Smooth muscle cell of trachea (primary cell): ENCODE measurements around the gene PCDHB11. TPM values are rescaled to one million over a fixed set of nuclear protein-coding genes. Genes with fewer than 3 reads are reported as not detected.

Source experiments
- total RNA-seq: library from RNA; depleted of rRNA; stranded (reverse); fragments of >200 nt; gene quantifications from 2 replicates; pipeline ENCODE4 v1.2.1, GENCODE V29; 2014

PCDHB11 gene
- 0.50 TPM in 1 of 2 replicates, not detected in the other for total RNA-seq

GRCh38 chr5:141199359-141200235 is at the start of gene PCDHB11:
PCDHB11 (plus strand) TSS chr5:141199627; CDS start chr5:141199775, 148 bp downstream.

GRCh38 chr5:141149812-141150211 is 49.6 kb upstream of the PCDHB11 start, which contains the start of gene PCDHB6:
PCDHB6 (plus strand) TSS chr5:141150057; CDS start chr5:141150258, 201 bp downstream.

GRCh38 chr5:141172381-141173204 is 26.8 kb upstream of the PCDHB11 start, which contains the start of gene PCDHB7:
PCDHB7 (plus strand) TSS chr5:141172644; CDS start chr5:141172836, 192 bp downstream.

GRCh38 chr5:141177577-141178191 is 21.7 kb upstream of the PCDHB11 start, which contains the start of gene PCDHB8:
PCDHB8 (plus strand) TSS chr5:141177790; CDS start chr5:141178035, 245 bp downstream.

GRCh38 chr5:141182248-141182647 is 17.2 kb upstream of the PCDHB11 start, which contains the start of gene PCDHB16:
PCDHB16 (plus strand) TSS chr5:141182387; CDS start chr5:141182560, 173 bp downstream.

GRCh38 chr5:141186897-141187512 is 12.4 kb upstream of the PCDHB11 start, which contains the start of gene PCDHB9:
PCDHB9 (plus strand) TSS chr5:141187161; CDS start chr5:141187319, 158 bp downstream.

GRCh38 chr5:141192110-141192725 is 7.2 kb upstream of the PCDHB11 start, which contains the start of gene PCDHB10:
PCDHB10 (plus strand) TSS chr5:141192353; CDS start chr5:141192553, 200 bp downstream.

GRCh38 chr5:141208478-141208877 is 9.1 kb downstream of the PCDHB11 start, which contains the start of gene PCDHB12:
PCDHB12 (plus strand) TSS chr5:141208719; CDS start chr5:141208908, 189 bp downstream.

GRCh38 chr5:141213656-141214339 is 14.4 kb downstream of the PCDHB11 start, which contains the start of gene PCDHB13:
PCDHB13 (plus strand) TSS chr5:141213919; CDS start chr5:141214124, 205 bp downstream.

GRCh38 chr5:141223112-141223783 is 23.8 kb downstream of the PCDHB11 start, which contains the start of gene PCDHB14:
PCDHB14 (plus strand) TSS chr5:141223343; CDS start chr5:141223506, 163 bp downstream.

GRCh38 chr5:141245250-141245717 is 45.9 kb downstream of the PCDHB11 start, which contains the start of gene PCDHB15:
PCDHB15 (plus strand) TSS chr5:141245395; CDS start chr5:141245579, 184 bp downstream.

Other genes starting within 250 kb of the PCDHB11 start
- under 0.01 TPM in 1 of 2 replicates, not detected in the other for gene PCDHAC2, start 233.2 kb upstream of the PCDHB11 start, total RNA-seq
- not detected in 2 replicates for gene PCDHB1, start 148.3 kb upstream of the PCDHB11 start, total RNA-seq
- gene PCDHB2, start 105.0 kb upstream of the PCDHB11 start, total RNA-seq = 0.58 and 3.0 TPM in 2 replicates
- 0.29 and 0.50 TPM in 2 replicates for gene PCDHB3, start 99.2 kb upstream of the PCDHB11 start, total RNA-seq
- gene PCDHB4, start 77.8 kb upstream of the PCDHB11 start, total RNA-seq = 0.15 and 0.17 TPM in 2 replicates
- 0.29 and 1.3 TPM in 2 replicates for gene PCDHB5, start 64.4 kb upstream of the PCDHB11 start, total RNA-seq
- gene PCDHB6, start 49.6 kb upstream of the PCDHB11 start, total RNA-seq = 0.33 TPM in 1 of 2 replicates, not detected in the other
- gene PCDHB7, start 27.0 kb upstream of the PCDHB11 start, total RNA-seq = under 0.01 and 0.66 TPM in 2 replicates
- 0.50 TPM in 1 of 2 replicates, not detected in the other for gene PCDHB8, start 21.8 kb upstream of the PCDHB11 start, total RNA-seq
- 0.15 and 0.50 TPM in 2 replicates for gene PCDHB16, start 17.2 kb upstream of the PCDHB11 start, total RNA-seq
- under 0.01 and 0.17 TPM in 2 replicates for gene PCDHB9, start 12.5 kb upstream of the PCDHB11 start, total RNA-seq
- gene PCDHB10, start 7.3 kb upstream of the PCDHB11 start, total RNA-seq = 0.15 and 0.66 TPM in 2 replicates
- gene PCDHB12, start 9.1 kb downstream of the PCDHB11 start, total RNA-seq = 0.15 and 0.33 TPM in 2 replicates
- under 0.01 and 1.3 TPM in 2 replicates for gene PCDHB13, start 14.3 kb downstream of the PCDHB11 start, total RNA-seq
- 0.15 and 1.2 TPM in 2 replicates for gene PCDHB14, start 23.7 kb downstream of the PCDHB11 start, total RNA-seq
- gene PCDHB15, start 45.8 kb downstream of the PCDHB11 start, total RNA-seq = under 0.01 and 0.66 TPM in 2 replicates
- 0.50 and 1.0 TPM in 2 replicates for gene SLC25A2, start 104.4 kb downstream of the PCDHB11 start, total RNA-seq
- 70.8 and 74.8 TPM in 2 replicates for gene TAF7, start 121.2 kb downstream of the PCDHB11 start, total RNA-seq
- gene PCDHGA1, start 130.9 kb downstream of the PCDHB11 start, total RNA-seq = 1.3 and 2.3 TPM in 2 replicates
- gene PCDHGA2, start 139.1 kb downstream of the PCDHB11 start, total RNA-seq = 3.3 and 6.6 TPM in 2 replicates
- gene PCDHGA3, start 144.2 kb downstream of the PCDHB11 start, total RNA-seq = 1.3 and 2.6 TPM in 2 replicates
- gene PCDHGB1, start 150.5 kb downstream of the PCDHB11 start, total RNA-seq = 4.4 and 4.5 TPM in 2 replicates
- 8.9 and 11.1 TPM in 2 replicates for gene PCDHGA4, start 155.4 kb downstream of the PCDHB11 start, total RNA-seq
- 5.1 TPM in 2 replicates for gene PCDHGB2, start 160.4 kb downstream of the PCDHB11 start, total RNA-seq
- 2.8 and 3.5 TPM in 2 replicates for gene PCDHGA5, start 164.5 kb downstream of the PCDHB11 start, total RNA-seq
- gene PCDHGB3, start 170.6 kb downstream of the PCDHB11 start, total RNA-seq = 7.1 and 9.4 TPM in 2 replicates
- 4.8 and 6.3 TPM in 2 replicates for gene PCDHGA6, start 174.3 kb downstream of the PCDHB11 start, total RNA-seq
- 5.4 and 8.4 TPM in 2 replicates for gene PCDHGA7, start 183.1 kb downstream of the PCDHB11 start, total RNA-seq
- 21.5 and 38.4 TPM in 2 replicates for gene PCDHGB4, start 188.1 kb downstream of the PCDHB11 start, total RNA-seq
- 3.9 and 5.6 TPM in 2 replicates for gene PCDHGA8, start 193.0 kb downstream of the PCDHB11 start, total RNA-seq
- 27.9 and 40.4 TPM in 2 replicates for gene PCDHGB5, start 198.3 kb downstream of the PCDHB11 start, total RNA-seq
- gene PCDHGA9, start 203.2 kb downstream of the PCDHB11 start, total RNA-seq = 7.4 and 8.0 TPM in 2 replicates
- 5.1 and 6.5 TPM in 2 replicates for gene PCDHGB6, start 208.4 kb downstream of the PCDHB11 start, total RNA-seq
- gene PCDHGA10, start 213.4 kb downstream of the PCDHB11 start, total RNA-seq = 13.8 and 14.7 TPM in 2 replicates
- 15.7 and 16.4 TPM in 2 replicates for gene PCDHGB7, start 218.1 kb downstream of the PCDHB11 start, total RNA-seq
- 23.0 and 26.9 TPM in 2 replicates for gene PCDHGA11, start 221.4 kb downstream of the PCDHB11 start, total RNA-seq
- gene PCDHGA12, start 230.9 kb downstream of the PCDHB11 start, total RNA-seq = 26.0 and 35.4 TPM in 2 replicates